SK-N-MC (cell line): ENCODE data around the gene CXCL17.

Experiments
- EZH2 ChIP-seq: fragments of 200-600 bp; sonication (generic); IDR thresholded peaks from one replicate; pipeline ENCODE4 v1.6.1; 2017; ENCODE audit warnings: antibody characterized with exemption
- FOXP2 ChIP-seq: optimal IDR thresholded peaks from 2 replicates; pipeline ENCODE3; 2011; ENCODE audit warnings: mild to moderate bottlenecking, moderate library complexity; ENCODE audit not compliant: insufficient read depth; ENCODE audit errors: extremely low read length, control extremely low read depth
- POLR2AphosphoS5 ChIP-seq: IDR thresholded peaks from 2 replicates; pipeline ENCODE4 v1.6.1; 2012; ENCODE audit warnings: mild to moderate bottlenecking, low read depth, low read length, borderline replicate concordance

- TF ChIP-seq POLR2AphosphoS5 (no peak), EZH2 (no peak), FOXP2 (no peak)
These were observed 37.8 kb upstream of the CXCL17 start for GRCh38 chr19:42480335-42481095.
